ENCODE results near the gene SLU7. TPM values are rescaled to one million over a fixed set of nuclear protein-coding genes. Genes with fewer than 3 reads are reported as not detected.

The SLU7 gene
- total RNA-seq, 3 donors from 2014 or later, result 77.0 to 88.3 (median 86.3) TPM

GRCh38 chr5:160466116-160466515 lies 47.2 kb upstream of the SLU7 start:
- DNase-seq (ENCODE audit: low spot score in 2 of 2), result no peak
- H3K27ac ChIP-seq, result no peak overlapping the region
- no peaks in the 10 kb centered on the region for H3K4me1 ChIP-seq
- H3K4me3 ChIP-seq, result no peak overlapping the region
- H3K36me3 ChIP-seq, result no peaks in the 10 kb centered on the region
- intact Hi-C loops (cut with DNase I; ENCODE audit: low total_unique reads), result no loop called here
- no peaks in the 10 kb centered on the region for H3K27me3 ChIP-seq
- H3K9me3 ChIP-seq, result no peaks in the 10 kb centered on the region
- no peak for TF ChIP-seq POLR2AphosphoS5 (IDR thresholded peaks at IDR 0.05)
- TF ChIP-seq POLR2A (IDR thresholded peaks at IDR 0.05), result no peak
- no peak for TF ChIP-seq CTCF (IDR thresholded peaks at IDR 0.05)

GRCh38 chr5:160464466-160464797 lies 45.6 kb upstream of the SLU7 start:
- Histone ChIP-seq H3K27me3 (no peaks in the 10 kb centered on the region), H3K36me3 (no peaks in the 10 kb centered on the region), H3K4me1 (no peaks in the 10 kb centered on the region), H3K9me3 (no peaks in the 10 kb centered on the region), H3K27ac (no peak overlapping the region), H3K4me3 (no peak overlapping the region)
- DNase-seq (ENCODE audit: low spot score in 2 of 2), result no peak
- intact Hi-C loops (cut with DNase I; ENCODE audit: low total_unique reads), result no loop called here
- TF ChIP-seq CTCF (IDR thresholded peaks at IDR 0.05), result no peak
- TF ChIP-seq POLR2A (IDR thresholded peaks at IDR 0.05), result no peak
- TF ChIP-seq POLR2AphosphoS5 (IDR thresholded peaks at IDR 0.05), result no peak

GRCh38 chr5:160463740-160464465 lies 45.0 kb upstream of the SLU7 start:
- Histone ChIP-seq H3K4me1 (no peaks in the 10 kb centered on the region), H3K36me3 (no peaks in the 10 kb centered on the region), H3K27ac (no peak overlapping the region), H3K27me3 (no peaks in the 10 kb centered on the region), H3K4me3 (no peak overlapping the region), H3K9me3 (no peaks in the 10 kb centered on the region)
- intact Hi-C loops (cut with DNase I; ENCODE audit: low total_unique reads), result no loop called here
- TF ChIP-seq POLR2AphosphoS5 (IDR thresholded peaks at IDR 0.05), result no peak
- TF ChIP-seq POLR2A (IDR thresholded peaks at IDR 0.05), result no peak
- no peak for TF ChIP-seq CTCF (IDR thresholded peaks at IDR 0.05)
- DNase-seq (ENCODE audit: low spot score in 2 of 2), result no peak

- intact Hi-C loops (cut with DNase I; ENCODE audit: low total_unique reads), result no loop called here
- H3K27me3 ChIP-seq, result no peaks in the 10 kb centered on the region
- no peak overlapping the region for H3K4me3 ChIP-seq
- H3K36me3 ChIP-seq, result no peaks in the 10 kb centered on the region
- no peaks in the 10 kb centered on the region for H3K4me1 ChIP-seq
- TF ChIP-seq POLR2A (IDR thresholded peaks at IDR 0.05), result no peak
- no peak for TF ChIP-seq CTCF (IDR thresholded peaks at IDR 0.05)
- TF ChIP-seq POLR2AphosphoS5 (IDR thresholded peaks at IDR 0.05), result no peak
- H3K9me3 ChIP-seq, result no peaks in the 10 kb centered on the region
- no peak for DNase-seq (ENCODE audit: low spot score in 2 of 2)
- no peak overlapping the region for H3K27ac ChIP-seq
These were observed 44.3 kb upstream of the SLU7 start for GRCh38 chr5:160463227-160463626.

GRCh38 chr5:160462167-160462566 lies 43.3 kb upstream of the SLU7 start:
- TF ChIP-seq POLR2AphosphoS5 (IDR thresholded peaks at IDR 0.05) (no peak), POLR2A (IDR thresholded peaks at IDR 0.05) (no peak), CTCF (IDR thresholded peaks at IDR 0.05) (no peak)
- Histone ChIP-seq H3K36me3 (no peaks in the 10 kb centered on the region), H3K4me3 (no peak overlapping the region), H3K4me1 (no peaks in the 10 kb centered on the region), H3K27me3 (no peaks in the 10 kb centered on the region), H3K27ac (no peak overlapping the region), H3K9me3 (no peaks in the 10 kb centered on the region)
- no peak for DNase-seq (ENCODE audit: low spot score in 2 of 2)
- intact Hi-C loops (cut with DNase I; ENCODE audit: low total_unique reads), result no loop called here
